ENCODE measurements around the gene MYDGF.

Gene MYDGF

DNA sequence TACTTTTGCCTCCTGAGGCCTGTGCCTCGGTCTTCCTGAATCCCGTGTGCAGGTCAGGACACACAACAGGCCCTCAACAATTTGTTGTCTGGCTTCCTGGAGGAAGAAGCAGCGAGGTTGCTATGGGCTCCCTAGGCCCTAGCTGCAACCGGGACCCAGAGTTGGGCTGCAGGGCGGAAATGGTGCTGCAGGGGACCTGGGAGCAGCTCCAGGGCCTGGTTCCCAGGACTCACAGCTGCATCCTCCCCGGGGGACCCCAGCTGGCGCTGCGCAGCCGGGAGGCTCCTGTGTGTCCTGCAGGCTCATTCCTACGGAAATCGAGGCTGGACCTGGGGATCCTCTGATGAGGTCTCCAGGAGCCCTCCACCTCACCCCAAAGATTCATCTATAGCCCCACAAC lies 31.8 kb downstream of the MYDGF start:
- H3K27ac ChIP-seq (replicated peaks) = peak overlapping the region; percentile 80
- peak in 1 of 2 experiments; percentile 23 for DNase-seq (ENCODE audit: low read depth in 1 of 2, low spot score in 1 of 2)
- TF ChIP-seq REST (IDR thresholded peaks at IDR 0.05; ENCODE audit: insufficient replicate concordance, low read depth) = no peak
- no peak overlapping the region for H3K4me3 ChIP-seq (replicated peaks; ENCODE audit: insufficient read depth, low read length)
- no peaks in the 10 kb centered on the region for H3K27me3 ChIP-seq (ENCODE audit: insufficient read depth, poor library complexity, severe bottlenecking)

DNA sequence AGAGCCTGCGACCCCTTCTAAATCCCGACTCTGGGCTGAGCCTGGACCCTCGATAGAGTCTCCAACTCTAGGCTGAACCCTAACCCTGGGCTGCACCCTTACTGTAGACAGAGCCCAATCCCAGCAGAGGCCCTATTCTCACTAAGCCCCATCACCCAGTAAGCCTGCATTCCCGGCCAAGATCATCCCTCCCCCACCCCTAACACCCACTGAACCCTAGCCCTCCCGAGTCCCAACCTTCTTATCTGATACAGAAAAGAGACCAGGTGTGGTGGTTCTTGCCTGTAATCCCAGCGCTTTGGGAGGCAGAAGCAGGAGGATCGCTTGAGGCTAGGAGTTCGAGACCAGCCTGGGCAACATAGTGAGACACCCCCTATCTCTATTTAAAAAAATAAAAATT lies 33.4 kb downstream of the MYDGF start:
- DNase-seq (ENCODE audit: low read depth in 1 of 2, low spot score in 1 of 2) = no peak
- no peak overlapping the region for H3K4me3 ChIP-seq (replicated peaks; ENCODE audit: insufficient read depth, low read length)
- no peak for TF ChIP-seq SPI1 (IDR thresholded peaks at IDR 0.05; ENCODE audit: borderline replicate concordance, low read depth)
- TF ChIP-seq CTCF (IDR thresholded peaks at IDR 0.05; ENCODE audit: insufficient read depth, low read length) = no peak
- TF ChIP-seq GABPA (IDR thresholded peaks at IDR 0.05; ENCODE audit: low read depth) = no peak
- no peak for TF ChIP-seq POLR2AphosphoS5 (IDR thresholded peaks at IDR 0.05; ENCODE audit: low read depth)
- no peak for TF ChIP-seq REST (IDR thresholded peaks at IDR 0.05; ENCODE audit: insufficient replicate concordance, low read depth)
- no peak overlapping the region for H3K27ac ChIP-seq (replicated peaks)
- H3K27me3 ChIP-seq (ENCODE audit: insufficient read depth, poor library complexity, severe bottlenecking) = no peaks in the 10 kb centered on the region

- TF ChIP-seq CTCF (IDR thresholded peaks at IDR 0.05; ENCODE audit: insufficient read depth, low read length) = peak; percentile 61
- no peak for TF ChIP-seq GABPA (IDR thresholded peaks at IDR 0.05; ENCODE audit: low read depth)
- TF ChIP-seq SPI1 (IDR thresholded peaks at IDR 0.05; ENCODE audit: borderline replicate concordance, low read depth) = no peak
- Histone ChIP-seq H3K27ac (replicated peaks) (peak overlapping the region; percentile 30; the same call in 1 of the 2 replicates), H3K4me3 (replicated peaks; ENCODE audit: insufficient read depth, low read length) (peak overlapping the region; percentile 44), H3K27me3 (ENCODE audit: insufficient read depth, poor library complexity, severe bottlenecking) (no peaks in the 10 kb centered on the region)
- DNase-seq (ENCODE audit: low read depth in 1 of 2, low spot score in 1 of 2) = peak; percentile 34 to 41
These were observed 33.9 kb downstream of the MYDGF start for GRCh38 chr19:4636151-4636717.

- H3K27ac ChIP-seq (replicated peaks) = peak overlapping the region; percentile 30; the same call in 1 of the 2 replicates
- peak overlapping the region; percentile 44 for H3K4me3 ChIP-seq (replicated peaks; ENCODE audit: insufficient read depth, low read length)
- TF ChIP-seq POLR2AphosphoS5 (IDR thresholded peaks at IDR 0.05; ENCODE audit: low read depth) (no peak), GABPA (IDR thresholded peaks at IDR 0.05; ENCODE audit: low read depth) (no peak)
- no peaks in the 10 kb centered on the region for H3K27me3 ChIP-seq (ENCODE audit: insufficient read depth, poor library complexity, severe bottlenecking)
- DNase-seq (ENCODE audit: low read depth in 1 of 2, low spot score in 1 of 2) = no peak
These were observed 34.4 kb downstream of the MYDGF start for GRCh38 chr19:4635754-4636116.
